ENCODE data around the gene CARD10.

CARD10 gene

DNA sequence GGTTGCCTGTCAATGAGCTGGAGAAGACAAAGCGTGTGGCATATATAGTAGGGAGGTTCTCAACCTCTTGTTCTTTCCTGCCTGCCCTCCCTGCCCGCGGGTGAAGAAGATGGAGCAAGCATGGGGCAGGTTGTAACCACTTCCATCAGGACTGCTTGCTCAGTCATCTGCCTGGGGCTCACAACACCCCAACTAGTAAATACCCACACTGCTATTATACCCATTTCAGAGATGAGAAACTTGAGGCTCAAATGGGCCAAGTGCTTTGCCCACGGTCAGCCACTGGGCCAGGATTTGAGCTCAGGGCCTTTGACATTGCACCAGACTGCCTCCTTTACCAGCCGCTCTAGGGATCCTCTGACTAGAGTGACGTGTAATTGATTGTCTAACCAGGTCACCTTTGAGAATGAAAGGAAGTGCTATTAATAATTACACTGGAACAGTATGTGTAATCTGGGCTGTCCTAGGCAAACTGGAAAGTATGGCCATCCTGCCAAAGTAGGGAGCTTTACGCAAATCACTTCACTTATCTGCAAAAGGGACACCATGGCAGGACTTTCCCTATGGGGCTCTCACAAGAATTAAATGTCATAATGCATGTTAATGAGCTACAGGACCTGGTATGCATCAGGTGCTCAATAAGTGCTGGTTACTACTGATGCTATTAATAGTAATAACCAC, 38.2 kb upstream of the CARD10 start:
- H3K79me2 ChIP-seq (ENCODE audit: low read length) = no peaks in the 10 kb centered on the region
- no peak overlapping the region for H2AFZ ChIP-seq (ENCODE audit: low read depth, low read length)
- H3K4me2 ChIP-seq (ENCODE audit: low read length) = no peak overlapping the region
- no peaks in the 10 kb centered on the region for H3K9me3 ChIP-seq (ENCODE audit: insufficient read depth, low read length)
- H3K27me3 ChIP-seq (ENCODE audit: low read depth, low read length) = peaks cover 34% of the 10 kb centered on the region
- no peak overlapping the region for H3K4me3 ChIP-seq (ENCODE audit: low read length)
- no peaks in the 10 kb centered on the region for H4K20me1 ChIP-seq (ENCODE audit: insufficient read depth, low read length)
- TF ChIP-seq EZH2phosphoT487 (IDR thresholded peaks at IDR 0.05; ENCODE audit: low read depth) = no peak
- TF ChIP-seq, protein P1, sequence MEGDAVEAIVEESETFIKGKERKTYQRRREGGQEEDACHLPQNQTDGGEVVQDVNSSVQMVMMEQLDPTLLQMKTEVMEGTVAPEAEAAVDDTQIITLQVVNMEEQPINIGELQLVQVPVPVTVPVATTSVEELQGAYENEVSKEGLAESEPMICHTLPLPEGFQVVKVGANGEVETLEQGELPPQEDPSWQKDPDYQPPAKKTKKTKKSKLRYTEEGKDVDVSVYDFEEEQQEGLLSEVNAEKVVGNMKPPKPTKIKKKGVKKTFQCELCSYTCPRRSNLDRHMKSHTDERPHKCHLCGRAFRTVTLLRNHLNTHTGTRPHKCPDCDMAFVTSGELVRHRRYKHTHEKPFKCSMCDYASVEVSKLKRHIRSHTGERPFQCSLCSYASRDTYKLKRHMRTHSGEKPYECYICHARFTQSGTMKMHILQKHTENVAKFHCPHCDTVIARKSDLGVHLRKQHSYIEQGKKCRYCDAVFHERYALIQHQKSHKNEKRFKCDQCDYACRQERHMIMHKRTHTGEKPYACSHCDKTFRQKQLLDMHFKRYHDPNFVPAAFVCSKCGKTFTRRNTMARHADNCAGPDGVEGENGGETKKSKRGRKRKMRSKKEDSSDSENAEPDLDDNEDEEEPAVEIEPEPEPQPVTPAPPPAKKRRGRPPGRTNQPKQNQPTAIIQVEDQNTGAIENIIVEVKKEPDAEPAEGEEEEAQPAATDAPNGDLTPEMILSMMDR (IDR thresholded peaks at IDR 0.05; ENCODE audit: low read depth, low read length) = no peak
- H3K36me3 ChIP-seq (replicated peaks; ENCODE audit: low read depth, low read length) = no peaks in the 10 kb centered on the region
- H3K4me1 ChIP-seq (ENCODE audit: low read length) = no peaks in the 10 kb centered on the region
- H3K9ac ChIP-seq (ENCODE audit: low read length) = no peak overlapping the region
- H3K27ac ChIP-seq (ENCODE audit: low read length) = no peak overlapping the region

DNA sequence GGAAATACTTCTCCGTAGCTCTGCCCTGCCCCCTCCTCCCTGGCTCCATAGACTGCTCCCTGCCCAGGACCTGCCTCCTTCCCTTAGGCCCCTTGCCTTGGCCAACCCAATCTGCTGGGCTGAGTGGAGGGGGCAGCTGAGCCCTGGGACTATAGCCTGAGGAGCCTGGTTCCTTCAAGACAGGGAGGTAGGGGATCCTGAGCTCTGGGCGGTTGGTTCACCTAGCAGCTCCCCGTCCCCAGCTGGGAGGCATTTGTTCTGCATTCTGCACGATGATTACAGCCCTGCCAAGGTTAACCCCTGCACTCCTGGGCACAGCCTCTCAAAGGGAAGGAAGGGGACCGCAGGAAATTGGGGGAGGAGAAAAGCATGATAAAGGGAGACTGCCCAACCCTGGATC, 37.5 kb upstream of the CARD10 start:
- H3K4me1 ChIP-seq (ENCODE audit: low read length) = no peaks in the 10 kb centered on the region
- no peaks in the 10 kb centered on the region for H3K9me3 ChIP-seq (ENCODE audit: insufficient read depth, low read length)
- TF ChIP-seq EZH2phosphoT487 (IDR thresholded peaks at IDR 0.05; ENCODE audit: low read depth) = no peak
- TF ChIP-seq, protein P1 (IDR thresholded peaks at IDR 0.05; ENCODE audit: low read depth, low read length) = no peak
- no peak overlapping the region for H2AFZ ChIP-seq (ENCODE audit: low read depth, low read length)
- H3K27ac ChIP-seq (ENCODE audit: low read length) = no peak overlapping the region
- H3K4me2 ChIP-seq (ENCODE audit: low read length) = no peak overlapping the region
- H3K4me3 ChIP-seq (ENCODE audit: low read length) = no peak overlapping the region
- H4K20me1 ChIP-seq (ENCODE audit: insufficient read depth, low read length) = no peaks in the 10 kb centered on the region
- peaks cover 36% of the 10 kb centered on the region for H3K27me3 ChIP-seq (ENCODE audit: low read depth, low read length)
- no peaks in the 10 kb centered on the region for H3K79me2 ChIP-seq (ENCODE audit: low read length)
- H3K9ac ChIP-seq (ENCODE audit: low read length) = no peak overlapping the region
- no peaks in the 10 kb centered on the region for H3K36me3 ChIP-seq (replicated peaks; ENCODE audit: low read depth, low read length)

DNA sequence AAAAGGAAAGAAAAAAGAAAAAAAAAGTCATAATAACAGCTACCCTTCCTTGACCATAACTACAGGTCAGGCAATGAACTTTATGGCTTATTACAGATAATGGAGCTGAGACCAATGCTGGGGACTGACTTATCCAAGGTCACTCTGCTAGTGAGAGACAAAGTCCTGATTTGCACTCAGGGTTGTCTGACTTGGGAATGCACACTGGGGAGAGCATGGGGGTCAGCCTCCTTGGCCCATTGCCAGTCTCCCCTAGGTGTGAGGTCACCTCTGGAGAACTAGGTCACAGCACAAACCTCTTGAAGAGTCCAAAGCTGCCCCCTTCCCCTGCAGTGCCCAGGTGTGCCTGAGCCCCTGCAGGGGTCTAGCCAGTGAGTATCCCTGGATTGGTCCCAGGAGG, 35.8 kb upstream of the CARD10 start:
- no peaks in the 10 kb centered on the region for H3K79me2 ChIP-seq (ENCODE audit: low read length)
- peaks cover 48% of the 10 kb centered on the region for H3K27me3 ChIP-seq (ENCODE audit: low read depth, low read length)
- no peaks in the 10 kb centered on the region for H3K36me3 ChIP-seq (replicated peaks; ENCODE audit: low read depth, low read length)
- no peaks in the 10 kb centered on the region for H3K9me3 ChIP-seq (ENCODE audit: insufficient read depth, low read length)
- no peak overlapping the region for H3K9ac ChIP-seq (ENCODE audit: low read length)
- H2AFZ ChIP-seq (ENCODE audit: low read depth, low read length) = no peak overlapping the region
- no peak overlapping the region for H3K4me2 ChIP-seq (ENCODE audit: low read length)
- H3K4me3 ChIP-seq (ENCODE audit: low read length) = no peak overlapping the region
- TF ChIP-seq, protein P1 (IDR thresholded peaks at IDR 0.05; ENCODE audit: low read depth, low read length) = no peak
- H3K4me1 ChIP-seq (ENCODE audit: low read length) = no peaks in the 10 kb centered on the region
- no peaks in the 10 kb centered on the region for H4K20me1 ChIP-seq (ENCODE audit: insufficient read depth, low read length)
- H3K27ac ChIP-seq (ENCODE audit: low read length) = no peak overlapping the region

DNA sequence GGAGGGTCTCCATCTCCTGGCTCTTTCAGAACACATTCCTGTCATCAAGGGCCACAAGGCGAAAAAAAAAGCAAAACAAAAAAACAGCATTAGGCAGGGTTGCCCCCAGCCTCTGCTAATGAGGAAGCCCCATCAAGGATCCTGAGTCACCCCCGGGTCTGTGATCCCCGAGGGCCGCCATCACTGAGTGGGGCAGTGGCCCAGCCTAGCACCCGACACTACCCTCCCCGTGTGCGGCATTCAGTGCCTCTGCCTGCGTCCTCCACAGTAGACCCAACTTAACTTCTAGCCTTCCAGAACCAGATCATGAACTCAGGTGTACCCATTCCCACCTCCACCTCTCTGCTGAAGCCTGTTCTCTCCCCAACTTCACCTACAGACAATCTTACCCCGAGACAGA, 34.5 kb upstream of the CARD10 start:
- Histone ChIP-seq H3K4me3 (ENCODE audit: low read length) (no peak overlapping the region), H3K9me3 (ENCODE audit: insufficient read depth, low read length) (no peaks in the 10 kb centered on the region), H3K27me3 (ENCODE audit: low read depth, low read length) (peaks cover 48% of the 10 kb centered on the region), H3K36me3 (replicated peaks; ENCODE audit: low read depth, low read length) (no peaks in the 10 kb centered on the region), H2AFZ (ENCODE audit: low read depth, low read length) (no peak overlapping the region), H3K27ac (ENCODE audit: low read length) (no peak overlapping the region), H3K4me2 (ENCODE audit: low read length) (no peak overlapping the region), H3K4me1 (ENCODE audit: low read length) (no peaks in the 10 kb centered on the region), H3K9ac (ENCODE audit: low read length) (no peak overlapping the region), H3K79me2 (ENCODE audit: low read length) (no peaks in the 10 kb centered on the region), H4K20me1 (ENCODE audit: insufficient read depth, low read length) (no peaks in the 10 kb centered on the region)
- no peak for TF ChIP-seq EZH2phosphoT487 (IDR thresholded peaks at IDR 0.05; ENCODE audit: low read depth)
- TF ChIP-seq, protein P1 (IDR thresholded peaks at IDR 0.05; ENCODE audit: low read depth, low read length) = no peak
